Measurements from ENCODE around the gene PFDN5.
"Not testable (repeated sequence)": the region's sequence is repeated elsewhere in the genome, so short reads cannot be mapped to it uniquely, and the experiment has no call there.

Gene PFDN5

GRCh38 chr12:53290661-53291060 lies 4.7 kb upstream of the PFDN5 start:
- no peak overlapping the region for H3K27ac ChIP-seq
- no peak for TF ChIP-seq Cebpa-rat (IDR thresholded peaks at IDR 0.05)
- no peaks in the 10 kb centered on the region for H3K9me3 ChIP-seq (replicated peaks in 1 of 11)
- peaks cover 0 to 6% (median 0%) of the 10 kb centered on the region in 11 experiments; a peak in 2 of 22 replicates for H4K20me1 ChIP-seq
- H3K9ac ChIP-seq: peak overlapping the region in 1 of 11 experiments; percentile 17; a peak in 1 of 22 replicates
- H3K27me3 ChIP-seq: no peaks in the 10 kb centered on the region
- peaks cover 25 to 90% (median 85%) of the 10 kb centered on the region in 11 experiments; a peak in 21 of 22 replicates for H3K36me3 ChIP-seq
- no peak overlapping the region for H3K4me3 ChIP-seq
- H3K4me2 ChIP-seq: no peak overlapping the region
- H3K4me1 ChIP-seq: peaks cover 7 to 30% (median 13%) of the 10 kb centered on the region in 10 experiments; a peak in 19 of 20 replicates

GRCh38 chr12:53292426-53292825 lies 2.9 kb upstream of the PFDN5 start:
- Histone ChIP-seq H3K4me3 (no peak overlapping the region), H3K4me1 (peaks cover 22 to 40% (median 25%) of the 10 kb centered on the region in 10 experiments), H3K27me3 (no peaks in the 10 kb centered on the region), H3K27ac (no peak overlapping the region), H3K9me3 (replicated peaks in 1 of 11) (no peaks in the 10 kb centered on the region), H3K9ac (no peak overlapping the region), H3K4me2 (no peak overlapping the region), H3K36me3 (peaks cover 19 to 86% (median 74%) of the 10 kb centered on the region in 11 experiments; a peak in 21 of 22 replicates), H4K20me1 (peaks cover 0 to 10% (median 0%) of the 10 kb centered on the region in 11 experiments; a peak in 3 of 22 replicates)
- TF ChIP-seq Cebpa-rat (IDR thresholded peaks at IDR 0.05): no peak

- Histone ChIP-seq H3K9ac (peak overlapping the region; percentile 89 to 97 (median 94)), H3K4me2 (peak overlapping the region; percentile 85 to 99 (median 94)), H3K36me3 (peaks cover 16 to 70% (median 56%) of the 10 kb centered on the region in 11 experiments; a peak in 21 of 22 replicates), H3K27ac (peak overlapping the region; percentile 83 to 95 (median 89)), H3K9me3 (replicated peaks in 1 of 11) (no peaks in the 10 kb centered on the region), H3K4me1 (peaks cover 48 to 55% (median 53%) of the 10 kb centered on the region in 10 experiments), H3K4me3 (peak overlapping the region; percentile 78 to 98 (median 91)), H3K27me3 (no peaks in the 10 kb centered on the region), H4K20me1 (peaks cover 0 to 12% (median 0%) of the 10 kb centered on the region in 11 experiments; a peak in 5 of 22 replicates)
- TF ChIP-seq Cebpa-rat (IDR thresholded peaks at IDR 0.05): no peak
Observed at GRCh38 chr12:53295891-53296219, 513 bp downstream of the PFDN5 start.

GRCh38 chr12:53297106-53297505 lies 1.8 kb downstream of the PFDN5 start:
- Histone ChIP-seq H3K4me3 (peak overlapping the region in 5 of 10 experiments; percentile 30 to 96 (median 88); a peak in 9 of 20 replicates), H3K4me2 (peak overlapping the region in 10 of 11 experiments; percentile 88 to 99 (median 95); a peak in 17 of 22 replicates), H3K27ac (peak overlapping the region in 9 of 11 experiments; percentile 70 to 95 (median 78); a peak in 10 of 22 replicates)

GRCh38 chr12:53298164-53298563 lies 2.8 kb downstream of the PFDN5 start:
- Histone ChIP-seq H3K9ac (peak overlapping the region; percentile 36 to 97 (median 92); a peak in 18 of 22 replicates), H3K4me3 (peak overlapping the region in 7 of 10 experiments; percentile 2 to 96 (median 30); a peak in 9 of 20 replicates), H3K4me2 (peak overlapping the region in 10 of 11 experiments; percentile 25 to 99 (median 95); a peak in 18 of 22 replicates), H3K4me1 (peaks cover 66 to 78% (median 76%) of the 10 kb centered on the region in 10 experiments), H3K27me3 (no peaks in the 10 kb centered on the region), H4K20me1 (peaks cover 0 to 32% (median 10%) of the 10 kb centered on the region in 11 experiments; a peak in 12 of 22 replicates), H3K27ac (peak overlapping the region in 10 of 11 experiments; percentile 43 to 95 (median 76); a peak in 17 of 22 replicates), H3K9me3 (replicated peaks in 1 of 11) (no peaks in the 10 kb centered on the region), H3K36me3 (peaks cover 19 to 70% (median 55%) of the 10 kb centered on the region in 11 experiments)
- peak in 9 of 11 experiments; percentile 30 to 77 (median 65); a peak in 12 of 22 replicates for TF ChIP-seq Cebpa-rat (IDR thresholded peaks at IDR 0.05)

More at GRCh38 chr12:53297106-53297505, 1.8 kb downstream of the PFDN5 start:
- not testable (repeated sequence) for H3K9me3 ChIP-seq (replicated peaks in 1 of 11); H3K27me3 ChIP-seq
- Histone ChIP-seq H3K9ac (peak overlapping the region; percentile 79 to 97 (median 94); a peak in 18 of 22 replicates), H3K36me3 (peaks cover 15 to 70% (median 55%) of the 10 kb centered on the region in 11 experiments), H4K20me1 (peaks cover 0 to 21% (median 2%) of the 10 kb centered on the region in 11 experiments; a peak in 7 of 22 replicates), H3K4me1 (peaks cover 60 to 68% (median 65%) of the 10 kb centered on the region in 10 experiments)

- Histone ChIP-seq H3K27me3 (no peaks in the 10 kb centered on the region), H4K20me1 (peaks cover 0 to 39% (median 14%) of the 10 kb centered on the region in 11 experiments; a peak in 12 of 22 replicates), H3K9me3 (replicated peaks in 1 of 11) (no peaks in the 10 kb centered on the region), H3K4me1 (peaks cover 66 to 83% (median 81%) of the 10 kb centered on the region in 10 experiments), H3K4me3 (peak overlapping the region; percentile 65 to 96 (median 87)), H3K36me3 (peaks cover 24 to 70% (median 51%) of the 10 kb centered on the region in 11 experiments), H3K27ac (peak overlapping the region; percentile 63 to 95 (median 78)), H3K9ac (peak overlapping the region; percentile 79 to 97 (median 91); a peak in 21 of 22 replicates), H3K4me2 (peak overlapping the region; percentile 87 to 99 (median 94))
- TF ChIP-seq Cebpa-rat (IDR thresholded peaks at IDR 0.05): no peak
Observed at GRCh38 chr12:53299101-53299453, 3.7 kb downstream of the PFDN5 start.

- Histone ChIP-seq H3K4me2 (peak within 1 kb of the TSS; percentile 87 to 99 (median 94)), H3K27me3 (no peaks in the 10 kb centered on the region), H3K27ac (peak within 1 kb of the TSS; percentile 63 to 95 (median 78)), H3K9ac (peak within 1 kb of the TSS; percentile 79 to 97 (median 91)), H4K20me1 (peaks cover 0 to 39% (median 14%) of the 10 kb centered on the region in 11 experiments; a peak in 12 of 22 replicates), H3K36me3 (peaks cover 24 to 70% (median 52%) of the 10 kb centered on the region in 11 experiments), H3K4me1 (peaks cover 64 to 81% (median 78%) of the 10 kb centered on the region in 10 experiments), H3K4me3 (peak within 1 kb of the TSS; percentile 65 to 96 (median 87)), H3K9me3 (replicated peaks in 1 of 11) (no peaks in the 10 kb centered on the region)
- TF ChIP-seq Cebpa-rat (IDR thresholded peaks at IDR 0.05): no peak
Observed at GRCh38 chr12:53299454-53300180, 4.3 kb downstream of the PFDN5 start, which contains the start of gene MYG1. MYG1 (plus strand) TSS chr12:53299695; CDS start chr12:53299738, 43 bp downstream.

- Histone ChIP-seq H3K27me3 (no peaks in the 10 kb centered on the region), H3K4me3 (peak overlapping the region; percentile 65 to 96 (median 87)), H3K4me1 (peaks cover 59 to 75% (median 72%) of the 10 kb centered on the region in 10 experiments), H4K20me1 (peaks cover 0 to 41% (median 14%) of the 10 kb centered on the region in 11 experiments; a peak in 12 of 22 replicates), H3K9ac (peak overlapping the region; percentile 77 to 97 (median 88)), H3K4me2 (peak overlapping the region; percentile 87 to 99 (median 94)), H3K27ac (peak overlapping the region; percentile 63 to 95 (median 78)), H3K36me3 (peaks cover 26 to 75% (median 55%) of the 10 kb centered on the region in 11 experiments), H3K9me3 (replicated peaks in 1 of 11) (no peaks in the 10 kb centered on the region)
- TF ChIP-seq Cebpa-rat (IDR thresholded peaks at IDR 0.05): no peak
Observed at GRCh38 chr12:53300187-53300586, 4.8 kb downstream of the PFDN5 start.

All from BLaER1 treated with 17β-estradiol and CSF1 and Interleukin-3, amounts not matched to agents 10 nM and 100 nM (cell line).